Endodermal cell (in vitro differentiated cells): ENCODE data around the gene MAP6. TPM values are rescaled to one million over a fixed set of nuclear protein-coding genes. Genes with fewer than 3 reads are reported as not detected.

ENCODE experiments used
- DNase-seq: peaks from one replicate; pipeline ENCODE4 v3.0.0-alpha.2; 2017
- H3K27ac ChIP-seq: 2 replicates; pipeline ENCODE4 v1.5.1; 2013; ENCODE audit warnings: mild to moderate bottlenecking, low read depth, low read length, moderate library complexity
- H3K27me3 ChIP-seq: 2 replicates; pipeline ENCODE4 v1.6.1; 2013; ENCODE audit warnings: mild to moderate bottlenecking, low read length, moderate library complexity; ENCODE audit not compliant: insufficient read depth, control insufficient read depth, poor library complexity, severe bottlenecking
- H3K36me3 ChIP-seq: 2 replicates; pipeline ENCODE4 v1.7.0; 2013; ENCODE audit warnings: mild to moderate bottlenecking, low read length, moderate library complexity; ENCODE audit not compliant: control insufficient read depth, insufficient read depth
- H3K4me1 ChIP-seq: one replicate; pipeline ENCODE4 v1.7.0; 2013; ENCODE audit warnings: low read length; ENCODE audit not compliant: control insufficient read depth, insufficient read depth
- H3K4me3 ChIP-seq: 2 replicates; pipeline ENCODE4 v1.5.1; 2013; ENCODE audit warnings: mild to moderate bottlenecking, low read length, moderate library complexity
- H3K9ac ChIP-seq: 2 replicates; pipeline ENCODE4 v1.6.1; 2013; ENCODE audit warnings: mild to moderate bottlenecking, low read length, moderate library complexity; ENCODE audit not compliant: poor library complexity, severe bottlenecking; ENCODE audit errors: extremely low read depth
- H3K9me3 ChIP-seq: 2 replicates; pipeline ENCODE4 v1.6.1; 2013; ENCODE audit warnings: mild to moderate bottlenecking, low read length, moderate library complexity; ENCODE audit not compliant: control insufficient read depth
- H3K27ac Mint-ChIP-seq: 2 replicates; pipeline ENCODE4 v1.8.0; 2020; ENCODE audit warnings: mixed read lengths
- H3K27me3 Mint-ChIP-seq: 2 replicates; pipeline ENCODE4 v1.8.0; 2021; ENCODE audit warnings: mild to moderate bottlenecking, mixed read lengths; ENCODE audit not compliant: insufficient read depth
- H3K36me3 Mint-ChIP-seq: 2 replicates; pipeline ENCODE4 v1.8.0; 2020; ENCODE audit warnings: low read depth, mixed read lengths
- H3K4me1 Mint-ChIP-seq: 2 replicates; pipeline ENCODE4 v1.8.0; 2020; ENCODE audit warnings: mixed read lengths
- H3K4me3 Mint-ChIP-seq: 2 replicates; pipeline ENCODE4 v1.8.0; 2020; ENCODE audit warnings: mild to moderate bottlenecking, moderate library complexity, mixed read lengths
- H3K9me3 Mint-ChIP-seq: 2 replicates; pipeline ENCODE4 v1.8.0; 2020; ENCODE audit warnings: mild to moderate bottlenecking, mixed read lengths
- WGBS, 2 experiments: methylation state at CpG; one replicate each; pipeline versions ENCODE4 v1.1.5 to v1.1.7; 2013; ENCODE audit warnings: missing lambda C conversion rate in 2 of 2, mixed read lengths in 1 of 2; ENCODE audit not compliant: insufficient coverage in 1 of 2, insufficient read length in 1 of 2; 5-methylcytosine and 5-hydroxymethylcytosine counted together
- total RNA-seq, 2 donors: library from RNA; stranded (reverse); fragmentation: NEBNext Ultra II Directional in 1 of 2; extraction: Animal tissue kit (Norgen Biotek cat#: 25700) in 1 of 2; gene quantifications; 2 replicates in 1 of 2; 3 replicates in 1 of 2; pipeline ENCODE4 v1.2.1, GENCODE V29; 2021
- TF ChIP-seq, protein P1 (sequence below): fragments of 200-600 bp; sonication (generic); conservative IDR thresholded peaks from 2 replicates; pipeline ENCODE4 v1.5.0; 2021; ENCODE audit warnings: antibody characterized with exemption, mild to moderate bottlenecking

MAP6 gene
- total RNA-seq, 2 donors from 2014 or later, result 1.9 to 4.2 TPM

DNA sequence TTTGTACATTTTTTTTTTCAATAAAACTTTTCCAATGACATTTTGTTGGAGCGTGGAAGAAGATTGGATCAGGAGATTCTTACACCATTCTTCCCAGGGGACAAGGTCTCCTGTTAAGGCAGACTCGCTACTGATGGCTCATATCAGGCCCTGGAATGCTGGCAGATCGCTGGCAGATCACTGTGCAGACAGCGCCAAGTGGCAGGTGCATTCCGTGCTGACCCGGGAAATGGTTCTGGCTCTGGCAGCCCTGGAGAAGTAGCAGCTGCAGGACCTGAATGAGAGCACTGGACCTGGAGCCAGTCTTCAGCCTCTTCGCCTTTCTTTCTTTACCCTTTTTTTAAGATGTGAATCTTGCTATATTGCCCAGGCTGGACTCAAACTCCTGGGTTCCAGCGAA is 96.1 kb downstream of the MAP6 start:
- Histone ChIP-seq H3K4me3 (no peak overlapping the region), H3K4me1 (no peaks in the 10 kb centered on the region), H3K9me3 (no peaks in the 10 kb centered on the region), H3K9ac (no peak overlapping the region), H3K27ac (no peak overlapping the region), H3K27me3 (no peaks in the 10 kb centered on the region), H3K36me3 (peaks cover 67% of the 10 kb centered on the region)
- Mint-ChIP-seq H3K9me3 (no peaks in the 10 kb centered on the region), H3K27ac (no peak overlapping the region), H3K4me3 (no peak overlapping the region), H3K27me3 (no peaks in the 10 kb centered on the region), H3K4me1 (no peaks in the 10 kb centered on the region), H3K36me3 (peaks cover 57% of the 10 kb centered on the region)
- 82 to 92% methylated on average over 6 to 8 of the region's 8 CpGs for WGBS, 2 experiments
- DNase-seq, result no peak
- TF ChIP-seq, protein P1, sequence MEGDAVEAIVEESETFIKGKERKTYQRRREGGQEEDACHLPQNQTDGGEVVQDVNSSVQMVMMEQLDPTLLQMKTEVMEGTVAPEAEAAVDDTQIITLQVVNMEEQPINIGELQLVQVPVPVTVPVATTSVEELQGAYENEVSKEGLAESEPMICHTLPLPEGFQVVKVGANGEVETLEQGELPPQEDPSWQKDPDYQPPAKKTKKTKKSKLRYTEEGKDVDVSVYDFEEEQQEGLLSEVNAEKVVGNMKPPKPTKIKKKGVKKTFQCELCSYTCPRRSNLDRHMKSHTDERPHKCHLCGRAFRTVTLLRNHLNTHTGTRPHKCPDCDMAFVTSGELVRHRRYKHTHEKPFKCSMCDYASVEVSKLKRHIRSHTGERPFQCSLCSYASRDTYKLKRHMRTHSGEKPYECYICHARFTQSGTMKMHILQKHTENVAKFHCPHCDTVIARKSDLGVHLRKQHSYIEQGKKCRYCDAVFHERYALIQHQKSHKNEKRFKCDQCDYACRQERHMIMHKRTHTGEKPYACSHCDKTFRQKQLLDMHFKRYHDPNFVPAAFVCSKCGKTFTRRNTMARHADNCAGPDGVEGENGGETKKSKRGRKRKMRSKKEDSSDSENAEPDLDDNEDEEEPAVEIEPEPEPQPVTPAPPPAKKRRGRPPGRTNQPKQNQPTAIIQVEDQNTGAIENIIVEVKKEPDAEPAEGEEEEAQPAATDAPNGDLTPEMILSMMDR, result no peak

DNA sequence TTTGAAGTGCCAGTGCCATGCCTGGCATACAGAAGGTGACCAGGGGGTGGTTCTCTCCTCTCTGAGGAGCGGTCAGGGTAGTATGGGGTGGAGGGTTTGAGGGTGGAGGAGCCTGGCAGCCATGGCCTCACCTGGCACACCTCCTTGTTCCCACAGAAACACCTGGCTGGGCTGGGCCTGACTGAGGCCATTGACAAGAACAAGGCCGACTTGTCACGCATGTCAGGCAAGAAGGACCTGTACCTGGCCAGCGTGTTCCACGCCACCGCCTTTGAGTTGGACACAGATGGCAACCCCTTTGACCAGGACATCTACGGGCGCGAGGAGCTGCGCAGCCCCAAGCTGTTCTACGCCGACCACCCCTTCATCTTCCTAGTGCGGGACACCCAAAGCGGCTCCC is 97.2 kb downstream of the MAP6 start:
- Mint-ChIP-seq H3K9me3 (no peaks in the 10 kb centered on the region), H3K4me3 (no peak overlapping the region), H3K4me1 (no peaks in the 10 kb centered on the region), H3K36me3 (peaks cover 65% of the 10 kb centered on the region), H3K27me3 (no peaks in the 10 kb centered on the region), H3K27ac (peak overlapping the region; percentile 35)
- Histone ChIP-seq H3K9me3 (no peaks in the 10 kb centered on the region), H3K36me3 (peaks cover 79% of the 10 kb centered on the region), H3K4me3 (no peak overlapping the region), H3K4me1 (no peaks in the 10 kb centered on the region), H3K9ac (no peak overlapping the region), H3K27ac (no peak overlapping the region), H3K27me3 (no peaks in the 10 kb centered on the region)
- peak; percentile 47 for DNase-seq
- 93% methylated on average over 9 to 13 of the region's 14 CpGs for WGBS, 2 experiments
- TF ChIP-seq, protein P1, result no peak

DNA sequence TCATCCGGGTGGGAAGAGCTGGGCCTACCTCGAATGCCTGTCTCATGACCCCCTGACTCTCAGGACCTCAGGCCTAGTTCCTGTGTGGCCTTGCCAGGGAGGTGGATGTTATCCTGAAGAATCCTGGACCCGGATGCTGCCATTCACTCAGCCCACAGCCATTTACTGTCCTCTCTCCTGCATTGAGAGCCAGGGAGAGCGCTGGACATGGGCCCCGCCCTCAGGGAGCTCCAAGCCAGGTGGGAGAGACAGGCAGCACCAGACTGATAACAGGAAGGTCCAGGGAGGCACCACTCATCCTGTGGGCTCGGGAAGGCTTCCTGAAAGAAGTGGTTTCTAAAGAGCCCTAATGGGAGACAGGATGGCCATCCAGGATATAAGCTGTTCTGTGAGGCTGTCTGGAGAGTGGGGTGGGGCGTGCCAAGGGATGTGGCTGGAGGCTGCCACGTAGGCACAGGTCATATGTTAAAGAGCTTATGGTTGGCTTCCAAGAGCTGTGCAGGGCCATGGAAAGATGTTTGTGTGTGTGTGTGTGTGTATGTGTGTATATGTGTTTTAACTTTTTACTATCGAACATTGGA is 98.2 kb downstream of the MAP6 start:
- 89 to 94% methylated on average over 6 to 9 of the region's 9 CpGs for WGBS, 2 experiments

More for the DNA sequence above, 98.2 kb downstream of the MAP6 start:
- Mint-ChIP-seq H3K36me3 (peaks cover 72% of the 10 kb centered on the region), H3K27ac (no peak overlapping the region), H3K4me3 (no peak overlapping the region), H3K4me1 (peaks cover 4% of the 10 kb centered on the region), H3K9me3 (no peaks in the 10 kb centered on the region), H3K27me3 (no peaks in the 10 kb centered on the region)
- TF ChIP-seq, protein P1, result no peak
- H3K4me3 ChIP-seq, result no peak overlapping the region
- no peaks in the 10 kb centered on the region for H3K27me3 ChIP-seq
- DNase-seq, result no peak
- H3K9me3 ChIP-seq, result no peaks in the 10 kb centered on the region
- peaks cover 88% of the 10 kb centered on the region for H3K36me3 ChIP-seq
- H3K4me1 ChIP-seq, result no peaks in the 10 kb centered on the region
- H3K9ac ChIP-seq, result no peak overlapping the region
- H3K27ac ChIP-seq, result no peak overlapping the region
